H1 (cell line): ENCODE measurements around the gene CYBA.

ENCODE experiments used
- CBX8 ChIP-seq: fragments of 300-800, 300-1000 bp; sonication (generic); IDR thresholded peaks from 2 replicates; pipeline ENCODE4 v1.7.1; 2016; ENCODE audit warnings: low read depth, low read length, borderline replicate concordance
- CHD2 ChIP-seq: IDR thresholded peaks from 2 replicates; pipeline ENCODE4 v1.6.1; 2012; ENCODE audit warnings: low read length, improper control_type of control experiment
- CREB1 ChIP-seq: IDR thresholded peaks from 2 replicates; pipeline ENCODE4 v1.6.1; 2012; ENCODE audit warnings: inconsistent platforms
- EP300 ChIP-seq, 2 experiments: IDR thresholded peaks; 1 replicate in 1 of 2; 2 replicates in 1 of 2; pipeline ENCODE4 v1.6.1; 2011 to 2012; ENCODE audit warnings: low read depth in 2 of 2, low read length in 2 of 2, mild to moderate bottlenecking in 2 of 2, borderline replicate concordance in 1 of 2, inconsistent platforms in 1 of 2, moderate library complexity in 1 of 2
- NRF1 ChIP-seq: IDR thresholded peaks from 2 replicates; pipeline ENCODE4 v1.6.1; 2011; ENCODE audit warnings: mild to moderate bottlenecking, low read depth, low read length, improper control_type of control experiment
- POLR2A ChIP-seq, 2 experiments: IDR thresholded peaks; 1 replicate in 1 of 2; 2 replicates in 1 of 2; pipeline ENCODE4 v1.6.1; 2011; ENCODE audit warnings: low read depth in 2 of 2, low read length in 2 of 2, mild to moderate bottlenecking in 2 of 2; ENCODE audit errors: control extremely low read depth in 1 of 2
- POLR2AphosphoS5 ChIP-seq: IDR thresholded peaks from 2 replicates; pipeline ENCODE4 v1.6.1; 2011; ENCODE audit warnings: low read depth, low read length
- RAD21 ChIP-seq, 2 experiments: IDR thresholded peaks in 1 of 2; conservative IDR thresholded peaks in 1 of 2; 2 replicates each; pipeline ENCODE4 v1.6.1; 2011; ENCODE audit warnings: low read depth in 2 of 2, low read length in 2 of 2, improper control_type of control experiment in 1 of 2, inconsistent platforms in 1 of 2, mild to moderate bottlenecking in 1 of 2, moderate library complexity in 1 of 2
- SIN3A ChIP-seq, 2 experiments: IDR thresholded peaks in 1 of 2; conservative IDR thresholded peaks in 1 of 2; 2 replicates each; pipeline ENCODE4 v1.6.1; 2011 to 2012; ENCODE audit warnings: low read length in 2 of 2, improper control_type of control experiment in 1 of 2, low read depth in 1 of 2, mild to moderate bottlenecking in 1 of 2
- SP1 ChIP-seq: IDR thresholded peaks from 2 replicates; pipeline ENCODE4 v1.6.1; 2011; ENCODE audit warnings: low read depth, low read length
- SRF ChIP-seq: IDR thresholded peaks from 2 replicates; pipeline ENCODE4 v1.6.1; 2011; ENCODE audit warnings: mild to moderate bottlenecking, low read depth, low read length, moderate library complexity
- TAF1 ChIP-seq: IDR thresholded peaks from 2 replicates; pipeline ENCODE4 v1.6.1; 2011; ENCODE audit warnings: mild to moderate bottlenecking, low read depth, low read length
- TF ChIP-seq, protein P1 (sequence below), 3 experiments: IDR thresholded peaks; 1 replicate in 2 of 3; 2 replicates in 1 of 3; pipeline versions ENCODE4 v1.5.1 to v1.6.1; 2011; ENCODE audit warnings: low read length in 3 of 3, mild to moderate bottlenecking in 3 of 3, inconsistent platforms in 2 of 3, low read depth in 1 of 3, moderate library complexity in 1 of 3; ENCODE audit not compliant: insufficient read depth in 1 of 3; ENCODE audit errors: control extremely low read depth in 1 of 3
- TF ChIP-seq, protein P2 (sequence below): IDR thresholded peaks from 2 replicates; pipeline ENCODE4 v1.6.1; 2012; ENCODE audit warnings: low read length, inconsistent platforms

DNA sequence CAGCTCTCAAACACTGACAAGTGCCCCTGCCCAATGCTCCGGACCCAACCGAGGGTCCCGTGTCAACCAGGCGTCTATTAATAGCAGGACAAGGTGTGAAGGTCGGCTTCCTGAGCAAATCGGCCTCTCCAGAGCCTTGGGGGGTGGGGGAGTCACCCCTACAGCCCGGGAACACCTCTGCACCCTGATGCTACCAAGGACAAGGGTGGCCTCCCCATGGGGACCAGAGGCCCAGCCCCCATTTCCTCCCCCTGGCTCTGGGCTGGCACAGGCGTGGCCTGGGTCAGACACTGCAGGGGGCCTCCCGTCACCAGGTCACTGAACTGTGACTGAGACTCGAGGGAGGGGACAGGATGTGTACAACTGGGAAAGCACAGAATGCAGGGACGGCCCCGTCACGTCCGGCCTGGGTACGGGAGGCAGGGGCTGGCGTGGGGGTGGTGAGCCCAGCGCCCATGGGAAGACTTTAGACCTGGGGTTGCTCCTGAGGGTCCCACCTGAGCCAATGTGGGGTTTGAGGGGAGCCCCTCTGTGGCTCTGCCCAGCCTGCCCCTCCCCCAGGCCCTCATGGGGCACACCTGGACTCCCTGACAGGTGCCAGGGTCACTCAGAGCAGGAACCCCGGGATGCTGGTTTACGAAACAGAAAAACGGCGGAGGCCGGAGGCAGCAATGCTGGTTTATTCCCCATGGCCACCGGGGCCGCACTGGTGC is 579 bp upstream of the CYBA start:
- TF ChIP-seq CBX8 (no peak), SRF (no peak), POLR2A (IDR thresholded peaks at IDR 0.05; ENCODE audit: control extremely low read depth in 1 of 2, low read depth in 2 of 2, low read length in 2 of 2) (no peak), POLR2AphosphoS5 (no peak), TAF1 (no peak), SIN3A (conservative IDR thresholded peaks at IDR 0.05 in 1 of 2, IDR thresholded peaks at IDR 0.05 in 1 of 2; ENCODE audit: low read depth in 1 of 2, low read length in 2 of 2) (no peak), RAD21 (IDR thresholded peaks at IDR 0.05 in 1 of 2, conservative IDR thresholded peaks at IDR 0.05 in 1 of 2; ENCODE audit: low read depth in 2 of 2, low read length in 2 of 2) (no peak), EP300 (IDR thresholded peaks at IDR 0.05; ENCODE audit: borderline replicate concordance in 1 of 2, low read depth in 2 of 2, low read length in 2 of 2) (no peak), SP1 (no peak), NRF1 (no peak), CHD2 (no peak), CREB1 (no peak)
- TF ChIP-seq, protein P1, sequence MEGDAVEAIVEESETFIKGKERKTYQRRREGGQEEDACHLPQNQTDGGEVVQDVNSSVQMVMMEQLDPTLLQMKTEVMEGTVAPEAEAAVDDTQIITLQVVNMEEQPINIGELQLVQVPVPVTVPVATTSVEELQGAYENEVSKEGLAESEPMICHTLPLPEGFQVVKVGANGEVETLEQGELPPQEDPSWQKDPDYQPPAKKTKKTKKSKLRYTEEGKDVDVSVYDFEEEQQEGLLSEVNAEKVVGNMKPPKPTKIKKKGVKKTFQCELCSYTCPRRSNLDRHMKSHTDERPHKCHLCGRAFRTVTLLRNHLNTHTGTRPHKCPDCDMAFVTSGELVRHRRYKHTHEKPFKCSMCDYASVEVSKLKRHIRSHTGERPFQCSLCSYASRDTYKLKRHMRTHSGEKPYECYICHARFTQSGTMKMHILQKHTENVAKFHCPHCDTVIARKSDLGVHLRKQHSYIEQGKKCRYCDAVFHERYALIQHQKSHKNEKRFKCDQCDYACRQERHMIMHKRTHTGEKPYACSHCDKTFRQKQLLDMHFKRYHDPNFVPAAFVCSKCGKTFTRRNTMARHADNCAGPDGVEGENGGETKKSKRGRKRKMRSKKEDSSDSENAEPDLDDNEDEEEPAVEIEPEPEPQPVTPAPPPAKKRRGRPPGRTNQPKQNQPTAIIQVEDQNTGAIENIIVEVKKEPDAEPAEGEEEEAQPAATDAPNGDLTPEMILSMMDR (IDR thresholded peaks at IDR 0.05; ENCODE audit: control extremely low read depth in 1 of 3, insufficient read depth in 1 of 3, low read depth in 1 of 3, low read length in 3 of 3) = no peak
- TF ChIP-seq, protein P2, sequence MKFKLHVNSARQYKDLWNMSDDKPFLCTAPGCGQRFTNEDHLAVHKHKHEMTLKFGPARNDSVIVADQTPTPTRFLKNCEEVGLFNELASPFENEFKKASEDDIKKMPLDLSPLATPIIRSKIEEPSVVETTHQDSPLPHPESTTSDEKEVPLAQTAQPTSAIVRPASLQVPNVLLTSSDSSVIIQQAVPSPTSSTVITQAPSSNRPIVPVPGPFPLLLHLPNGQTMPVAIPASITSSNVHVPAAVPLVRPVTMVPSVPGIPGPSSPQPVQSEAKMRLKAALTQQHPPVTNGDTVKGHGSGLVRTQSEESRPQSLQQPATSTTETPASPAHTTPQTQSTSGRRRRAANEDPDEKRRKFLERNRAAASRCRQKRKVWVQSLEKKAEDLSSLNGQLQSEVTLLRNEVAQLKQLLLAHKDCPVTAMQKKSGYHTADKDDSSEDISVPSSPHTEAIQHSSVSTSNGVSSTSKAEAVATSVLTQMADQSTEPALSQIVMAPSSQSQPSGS = no peak
